ENCODE measurements around the gene ZNF322. TPM values are rescaled to one million over a fixed set of nuclear protein-coding genes. Genes with fewer than 3 reads are reported as not detected.
"Not testable (repeated sequence)": the region's sequence is repeated elsewhere in the genome, so short reads cannot be mapped to it uniquely, and the experiment has no call there.

Gene ZNF322, protein sequence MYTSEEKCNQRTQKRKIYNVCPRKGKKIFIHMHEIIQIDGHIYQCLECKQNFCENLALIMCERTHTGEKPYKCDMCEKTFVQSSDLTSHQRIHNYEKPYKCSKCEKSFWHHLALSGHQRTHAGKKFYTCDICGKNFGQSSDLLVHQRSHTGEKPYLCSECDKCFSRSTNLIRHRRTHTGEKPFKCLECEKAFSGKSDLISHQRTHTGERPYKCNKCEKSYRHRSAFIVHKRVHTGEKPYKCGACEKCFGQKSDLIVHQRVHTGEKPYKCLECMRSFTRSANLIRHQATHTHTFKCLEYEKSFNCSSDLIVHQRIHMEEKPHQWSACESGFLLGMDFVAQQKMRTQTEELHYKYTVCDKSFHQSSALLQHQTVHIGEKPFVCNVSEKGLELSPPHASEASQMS
- 1 to 10 TPM; 9.1 to 9.5 TPM for total RNA-seq

- POLR2A ChIA-PET = no interaction called here
- peak; percentile 99 for ATAC-seq
- no peaks in the 10 kb centered on the region for H3K9me3 Mint-ChIP-seq (ENCODE audit: insufficient read depth)
Measured at GRCh38 chr6:26659042-26659999, at the start of gene ZNF322. Gene ZNF322 (minus strand): TSS chr6:26659746. CDS start chr6:26638553, 21,193 bp downstream.

GRCh38 chr6:26705780-26706179 is 46.2 kb upstream of the ZNF322 start:
- H3K27ac Mint-ChIP-seq; H3K36me3 Mint-ChIP-seq (ENCODE audit: low read depth); H3K4me1 Mint-ChIP-seq (ENCODE audit: low read depth); CTCF ChIA-PET; POLR2A ChIA-PET; ATAC-seq; H3K4me3 Mint-ChIP-seq; DNase-seq; H3K27me3 Mint-ChIP-seq (ENCODE audit: low read depth); H3K9me3 Mint-ChIP-seq (ENCODE audit: insufficient read depth): not testable (repeated sequence)

More at GRCh38 chr6:26659042-26659999, at the start of gene ZNF322:
- H3K27me3 Mint-ChIP-seq (ENCODE audit: low read depth) = peaks cover 16% of the 10 kb centered on the region
- H3K27ac Mint-ChIP-seq = peak within 1 kb of the TSS; percentile 58
- DNase-seq = peak; percentile 93
- peak within 1 kb of the TSS; percentile 72 for H3K4me3 Mint-ChIP-seq
- H3K4me1 Mint-ChIP-seq (ENCODE audit: low read depth) = peaks cover 15% of the 10 kb centered on the region
- CTCF ChIA-PET = interaction anchor here (1.3 to 1.6 kb wide), 2 partner anchors 52 to 64 kb away, joined by 3 to 5 read pairs; no protein-coding TSS in a partner anchor
- H3K36me3 Mint-ChIP-seq (ENCODE audit: low read depth) = peaks cover 29% of the 10 kb centered on the region

GRCh38 chr6:26705352-26705751 is 45.8 kb upstream of the ZNF322 start:
- H3K27ac Mint-ChIP-seq; DNase-seq; POLR2A ChIA-PET; H3K4me3 Mint-ChIP-seq; ATAC-seq; H3K36me3 Mint-ChIP-seq (ENCODE audit: low read depth); CTCF ChIA-PET; H3K4me1 Mint-ChIP-seq (ENCODE audit: low read depth); H3K27me3 Mint-ChIP-seq (ENCODE audit: low read depth); H3K9me3 Mint-ChIP-seq (ENCODE audit: insufficient read depth): not testable (repeated sequence)

- CTCF ChIA-PET; H3K9me3 Mint-ChIP-seq (ENCODE audit: insufficient read depth); H3K4me1 Mint-ChIP-seq (ENCODE audit: low read depth); H3K4me3 Mint-ChIP-seq; ATAC-seq; DNase-seq; POLR2A ChIA-PET; H3K36me3 Mint-ChIP-seq (ENCODE audit: low read depth); H3K27me3 Mint-ChIP-seq (ENCODE audit: low read depth); H3K27ac Mint-ChIP-seq: not testable (repeated sequence)
Measured at GRCh38 chr6:26701023-26701747, 41.6 kb upstream of the ZNF322 start.

DNA sequence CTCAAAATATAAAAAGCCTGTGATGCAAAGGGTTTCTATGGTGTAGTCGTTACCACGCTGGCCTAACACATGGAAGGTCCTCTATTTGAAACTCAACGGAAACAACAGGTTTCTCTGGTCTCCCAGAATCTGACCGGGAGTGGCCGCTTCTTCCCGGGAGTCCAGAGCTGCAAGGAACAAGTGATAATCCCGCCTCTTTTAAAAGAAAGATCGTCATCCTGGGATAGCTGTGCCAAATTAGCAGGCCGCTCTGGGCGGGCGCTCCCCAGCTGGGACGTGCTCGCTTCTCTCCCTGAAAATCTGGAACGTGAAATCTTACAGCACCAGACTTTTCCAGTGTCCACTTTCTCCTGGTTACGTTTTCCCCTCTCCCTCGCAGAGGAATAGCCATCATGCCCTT is 38.0 kb upstream of the ZNF322 start:
- H3K9me3 Mint-ChIP-seq (ENCODE audit: insufficient read depth); DNase-seq; H3K4me3 Mint-ChIP-seq; H3K27ac Mint-ChIP-seq; CTCF ChIA-PET; POLR2A ChIA-PET; ATAC-seq; H3K27me3 Mint-ChIP-seq (ENCODE audit: low read depth); H3K4me1 Mint-ChIP-seq (ENCODE audit: low read depth); H3K36me3 Mint-ChIP-seq (ENCODE audit: low read depth): not testable (repeated sequence)

GRCh38 chr6:26689324-26689947 is 29.9 kb upstream of the ZNF322 start:
- not testable (repeated sequence) for H3K27me3 Mint-ChIP-seq (ENCODE audit: low read depth)

DNA sequence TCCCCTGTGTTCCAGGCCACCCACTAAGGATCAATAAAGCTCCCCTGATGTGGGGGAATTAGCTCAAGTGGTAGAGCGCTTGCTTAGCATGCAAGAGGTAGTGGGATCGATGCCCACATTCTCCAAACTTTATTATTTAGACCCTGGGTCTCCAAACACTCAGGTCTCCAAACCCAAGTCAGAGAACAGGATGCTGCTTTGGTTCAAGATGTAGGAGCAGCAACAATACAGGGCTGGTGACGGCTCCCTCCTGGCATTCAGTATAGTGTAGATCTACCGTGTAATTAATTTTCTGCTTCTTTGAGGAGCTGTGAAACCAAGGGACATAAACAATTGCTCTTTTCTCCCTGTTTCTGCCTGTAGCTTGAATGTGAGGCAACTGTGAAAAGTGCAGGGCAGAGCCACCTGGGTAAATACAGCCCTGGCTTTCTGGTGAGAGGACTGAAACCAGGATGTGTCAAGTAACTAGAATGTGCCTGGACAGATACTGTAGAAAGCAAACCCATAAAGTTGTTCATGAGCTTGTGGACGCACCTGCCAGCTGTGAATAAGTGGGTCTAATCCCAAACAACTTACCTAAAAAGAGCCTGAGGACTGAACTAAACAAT is 23.0 kb upstream of the ZNF322 start:
- H3K4me1 Mint-ChIP-seq (ENCODE audit: low read depth); DNase-seq; H3K27me3 Mint-ChIP-seq (ENCODE audit: low read depth); H3K4me3 Mint-ChIP-seq; POLR2A ChIA-PET; H3K27ac Mint-ChIP-seq; CTCF ChIA-PET; ATAC-seq; H3K36me3 Mint-ChIP-seq (ENCODE audit: low read depth); H3K9me3 Mint-ChIP-seq (ENCODE audit: insufficient read depth): not testable (repeated sequence)

More at GRCh38 chr6:26689324-26689947, 29.9 kb upstream of the ZNF322 start:
- H3K4me3 Mint-ChIP-seq; H3K9me3 Mint-ChIP-seq (ENCODE audit: insufficient read depth); CTCF ChIA-PET; H3K27ac Mint-ChIP-seq; DNase-seq; ATAC-seq; H3K4me1 Mint-ChIP-seq (ENCODE audit: low read depth); POLR2A ChIA-PET; H3K36me3 Mint-ChIP-seq (ENCODE audit: low read depth): not testable (repeated sequence)

DNA sequence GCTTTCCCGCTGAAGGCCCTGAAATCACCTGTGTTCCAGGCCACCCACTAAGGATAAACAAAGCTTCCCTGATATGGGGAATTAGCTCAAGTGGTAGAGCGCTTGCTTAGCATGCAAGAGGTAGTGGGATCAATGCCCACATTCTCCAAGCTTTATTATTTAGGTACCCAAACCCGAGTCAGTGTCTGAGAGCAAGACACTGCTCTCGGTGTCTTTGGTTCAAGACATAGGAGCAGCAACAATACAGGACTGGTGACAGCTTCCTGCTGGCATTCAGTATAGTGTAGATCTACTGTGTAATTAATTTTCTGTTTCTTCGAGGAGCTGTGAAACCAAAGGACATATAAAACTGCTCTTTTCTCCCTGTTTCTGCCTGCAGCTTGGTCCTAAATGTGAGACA is 13.7 kb upstream of the ZNF322 start:
- H3K27me3 Mint-ChIP-seq (ENCODE audit: low read depth); CTCF ChIA-PET; H3K4me1 Mint-ChIP-seq (ENCODE audit: low read depth); H3K36me3 Mint-ChIP-seq (ENCODE audit: low read depth); POLR2A ChIA-PET; H3K9me3 Mint-ChIP-seq (ENCODE audit: insufficient read depth); DNase-seq; H3K4me3 Mint-ChIP-seq; ATAC-seq; H3K27ac Mint-ChIP-seq: not testable (repeated sequence)

DNA sequence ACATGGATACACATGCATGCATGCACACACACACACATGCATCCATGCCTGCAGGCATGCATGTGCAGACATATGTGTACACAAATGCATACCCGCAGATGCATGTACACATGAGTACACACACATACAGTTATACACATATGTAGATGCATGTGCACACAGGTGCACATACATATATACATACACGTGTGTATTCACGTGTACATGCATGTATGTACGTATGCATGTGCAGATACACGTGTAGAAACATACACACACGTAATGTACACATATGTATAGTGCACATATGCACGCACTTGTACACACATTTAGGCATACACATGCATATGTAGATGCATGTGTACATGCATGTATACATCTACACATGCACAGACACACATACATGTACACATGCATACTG is 11.0 kb upstream of the ZNF322 start:
- H3K9me3 Mint-ChIP-seq (ENCODE audit: insufficient read depth); H3K4me1 Mint-ChIP-seq (ENCODE audit: low read depth); H3K27ac Mint-ChIP-seq; H3K27me3 Mint-ChIP-seq (ENCODE audit: low read depth); ATAC-seq; H3K4me3 Mint-ChIP-seq; DNase-seq; CTCF ChIA-PET; POLR2A ChIA-PET; H3K36me3 Mint-ChIP-seq (ENCODE audit: low read depth): not testable (repeated sequence)

DNA sequence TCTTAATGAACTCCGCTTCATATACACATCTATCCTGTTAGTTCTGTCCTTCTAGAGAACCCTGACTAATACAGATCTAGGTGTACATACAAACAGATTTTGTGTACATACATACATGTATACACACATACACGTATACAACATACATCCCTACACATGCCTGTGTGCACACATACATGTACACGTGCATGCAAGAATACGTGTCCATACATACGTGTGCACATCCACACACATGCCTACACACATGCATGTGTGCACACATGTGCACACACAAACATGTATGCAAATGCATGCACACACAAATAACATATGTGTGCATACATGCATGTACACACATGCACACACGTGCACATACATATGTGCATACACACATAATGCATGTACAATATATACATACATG is 10.5 kb upstream of the ZNF322 start:
- POLR2A ChIA-PET; H3K36me3 Mint-ChIP-seq (ENCODE audit: low read depth); H3K27me3 Mint-ChIP-seq (ENCODE audit: low read depth); H3K4me1 Mint-ChIP-seq (ENCODE audit: low read depth); CTCF ChIA-PET; H3K27ac Mint-ChIP-seq; H3K9me3 Mint-ChIP-seq (ENCODE audit: insufficient read depth); ATAC-seq; H3K4me3 Mint-ChIP-seq; DNase-seq: not testable (repeated sequence)

- Mint-ChIP-seq H3K9me3 (ENCODE audit: insufficient read depth) (no peaks in the 10 kb centered on the region), H3K4me1 (ENCODE audit: low read depth) (peaks cover 15% of the 10 kb centered on the region), H3K27ac (no peak overlapping the region), H3K4me3 (peak overlapping the region; percentile 72), H3K36me3 (ENCODE audit: low read depth) (peaks cover 24% of the 10 kb centered on the region), H3K27me3 (ENCODE audit: low read depth) (peaks cover 16% of the 10 kb centered on the region)
- ChIA-PET CTCF (interaction anchor here (1.3 to 1.6 kb wide), 2 partner anchors 52 to 64 kb away, joined by 3 to 5 read pairs; no protein-coding TSS in a partner anchor), POLR2A (no interaction called here)
- DNase-seq (peak; percentile 29), ATAC-seq (peak; percentile 43)
Measured at GRCh38 chr6:26660000-26660361, 435 bp upstream of the ZNF322 start.

Data from activated CD8-positive, alpha-beta T cell treated with anti-CD3 and anti-CD28 coated beads, Interleukin-2, amount 10 ng/mL, durations not matched to agents 7 days and 5 days (primary cell).